ENCODE data around the gene GAS2L2.

Gene GAS2L2

DNA sequence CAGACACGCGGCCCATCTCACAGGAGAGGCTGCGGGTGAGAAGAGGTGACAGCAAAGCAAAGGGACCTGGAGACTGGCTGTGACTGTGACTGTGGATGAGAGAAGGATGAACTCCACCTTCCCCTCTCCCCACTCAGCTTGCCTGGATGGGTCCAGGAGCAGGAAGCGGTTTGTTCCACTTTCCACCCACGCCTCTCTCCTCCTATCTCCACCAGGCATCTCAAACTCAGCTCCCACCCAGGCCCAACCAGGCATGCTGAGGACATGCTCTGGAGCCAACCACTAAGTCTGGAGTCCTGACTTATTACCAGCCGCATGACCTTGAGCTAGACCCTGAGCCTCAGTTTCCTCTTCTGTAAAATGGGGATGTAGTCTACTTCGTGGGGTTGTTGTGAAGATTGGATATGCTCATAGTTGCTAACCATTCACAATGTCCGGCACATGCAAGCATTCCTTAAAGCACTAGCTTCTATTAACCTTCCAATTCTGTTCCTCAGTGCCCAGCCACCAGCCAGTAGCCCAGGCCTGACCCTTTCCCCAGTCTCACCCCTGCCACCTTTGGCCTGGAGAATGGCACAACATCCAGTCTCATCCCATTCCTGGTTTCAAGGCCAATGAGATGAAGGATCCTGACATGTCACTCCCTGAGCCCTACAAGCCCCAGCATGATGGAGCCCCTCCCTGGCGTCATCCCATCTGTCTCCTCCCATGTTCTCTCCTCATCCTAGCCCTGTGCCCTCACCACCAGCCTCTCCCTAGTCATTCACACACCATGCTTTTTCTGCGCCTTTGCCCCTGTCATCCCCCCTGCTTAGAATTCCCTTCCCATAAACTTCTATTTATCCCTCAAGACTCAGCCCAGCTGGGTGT, 2.3 kb downstream of the GAS2L2 start:
- H3K9ac ChIP-seq (ENCODE audit: insufficient read length, low read depth) = no peak overlapping the region
- no peaks in the 10 kb centered on the region for H3K27me3 ChIP-seq (ENCODE audit: insufficient read depth, insufficient read length)
- H3K9me3 ChIP-seq (ENCODE audit: insufficient read depth, low read length) = no peaks in the 10 kb centered on the region
- no peaks in the 10 kb centered on the region for H3K36me3 ChIP-seq (ENCODE audit: insufficient read depth, insufficient read length, low read length)
- no peak overlapping the region for H3K4me3 ChIP-seq (ENCODE audit: insufficient read length, low read depth)
- no peak for DNase-seq (ENCODE audit: low read depth, low spot score)
- TF ChIP-seq ZNF274 (IDR thresholded peaks at IDR 0.05; ENCODE audit: low read depth, low read length) (no peak), YY1 (IDR thresholded peaks at IDR 0.05; ENCODE audit: insufficient read depth, insufficient read length) (no peak), SUZ12 (IDR thresholded peaks at IDR 0.05; ENCODE audit: extremely low read depth, insufficient read depth, insufficient read length) (no peak)
- peaks cover 12% of the 10 kb centered on the region for H3K4me1 ChIP-seq (ENCODE audit: insufficient read depth, insufficient read length)

DNA sequence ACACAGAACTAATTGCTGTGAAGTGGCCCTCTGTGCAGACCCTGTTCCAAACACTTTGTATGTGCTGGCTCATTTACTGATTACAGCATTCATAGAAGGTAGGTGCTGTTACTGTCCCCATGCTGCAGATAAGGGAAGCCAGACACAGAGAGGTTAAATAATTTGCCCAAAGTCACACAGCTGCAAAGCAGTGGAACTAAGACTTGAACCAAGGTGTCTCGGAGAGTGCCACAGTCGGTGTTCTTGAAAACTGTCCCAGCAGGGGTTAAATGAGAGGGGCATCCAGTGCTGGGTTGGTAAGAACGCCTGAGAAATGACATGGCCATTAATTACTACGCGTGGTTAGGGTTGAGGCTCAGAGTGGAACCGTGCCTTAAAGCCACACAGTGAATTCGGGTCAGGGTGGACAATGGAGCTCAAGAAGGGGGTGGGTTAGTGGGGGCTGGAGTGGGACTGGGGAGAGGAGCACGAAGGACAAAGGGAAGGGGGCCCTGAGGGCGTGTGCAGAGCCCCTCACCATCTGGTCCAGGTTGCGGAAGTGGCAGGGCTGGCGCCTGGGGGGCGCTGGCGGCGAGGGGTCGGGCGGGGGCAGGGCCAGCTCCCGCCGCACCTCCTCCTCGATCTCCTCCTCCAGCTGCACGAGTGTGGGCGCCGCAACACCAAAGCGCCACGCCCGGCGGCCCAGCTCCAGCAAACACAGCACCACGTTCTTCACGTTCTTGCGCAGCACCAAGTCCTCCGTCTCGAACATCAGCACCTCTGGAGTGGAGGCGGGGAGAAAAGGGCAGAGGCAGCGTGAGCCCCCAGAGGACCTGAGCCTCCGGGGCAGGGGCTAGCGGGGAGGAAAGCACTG, 3.3 kb downstream of the GAS2L2 start:
- DNase-seq (ENCODE audit: low read depth, low spot score) = no peak
- H3K4me3 ChIP-seq (ENCODE audit: insufficient read length, low read depth) = no peak overlapping the region

DNA sequence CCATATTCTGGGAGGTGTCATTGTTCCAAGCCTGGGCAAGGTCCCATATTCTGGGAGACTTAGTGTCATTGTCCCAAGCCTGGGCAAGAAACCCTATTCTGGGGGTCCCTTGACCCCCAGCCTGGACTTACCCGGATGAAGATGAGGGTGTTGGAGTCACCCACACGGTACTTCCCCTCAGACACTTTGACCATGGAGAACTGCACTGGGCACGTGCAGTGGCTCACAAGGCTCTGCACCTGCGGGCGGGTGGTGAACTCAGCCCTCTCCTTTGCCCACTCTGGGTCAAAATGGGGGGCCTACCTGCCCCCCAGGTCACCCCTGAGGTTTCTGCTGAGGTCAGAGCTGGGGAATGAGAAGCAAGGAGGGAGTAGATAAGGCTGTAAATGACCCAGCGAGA, 4.1 kb downstream of the GAS2L2 start:
- DNase-seq (ENCODE audit: low read depth, low spot score) = no peak
- Histone ChIP-seq H3K9me3 (ENCODE audit: insufficient read depth, low read length) (no peaks in the 10 kb centered on the region), H3K4me3 (ENCODE audit: insufficient read length, low read depth) (no peak overlapping the region), H3K27me3 (ENCODE audit: insufficient read depth, insufficient read length) (no peaks in the 10 kb centered on the region), H3K4me1 (ENCODE audit: insufficient read depth, insufficient read length) (peaks cover 12% of the 10 kb centered on the region), H3K36me3 (ENCODE audit: insufficient read depth, insufficient read length, low read length) (no peaks in the 10 kb centered on the region), H3K9ac (ENCODE audit: insufficient read length, low read depth) (no peak overlapping the region)
- TF ChIP-seq ZNF274 (IDR thresholded peaks at IDR 0.05; ENCODE audit: low read depth, low read length) (no peak), SUZ12 (IDR thresholded peaks at IDR 0.05; ENCODE audit: extremely low read depth, insufficient read depth, insufficient read length) (no peak), YY1 (IDR thresholded peaks at IDR 0.05; ENCODE audit: insufficient read depth, insufficient read length) (no peak)

More for the DNA sequence above, 3.3 kb downstream of the GAS2L2 start:
- peak overlapping the region; percentile 32 for H3K9ac ChIP-seq (ENCODE audit: insufficient read length, low read depth)
- H3K27me3 ChIP-seq (ENCODE audit: insufficient read depth, insufficient read length) = no peaks in the 10 kb centered on the region
- TF ChIP-seq SUZ12 (IDR thresholded peaks at IDR 0.05; ENCODE audit: extremely low read depth, insufficient read depth, insufficient read length) = no peak
- TF ChIP-seq ZNF274 (IDR thresholded peaks at IDR 0.05; ENCODE audit: low read depth, low read length) = no peak
- TF ChIP-seq YY1 (IDR thresholded peaks at IDR 0.05; ENCODE audit: insufficient read depth, insufficient read length) = no peak
- no peaks in the 10 kb centered on the region for H3K36me3 ChIP-seq (ENCODE audit: insufficient read depth, insufficient read length, low read length)
- no peaks in the 10 kb centered on the region for H3K9me3 ChIP-seq (ENCODE audit: insufficient read depth, low read length)
- peaks cover 12% of the 10 kb centered on the region for H3K4me1 ChIP-seq (ENCODE audit: insufficient read depth, insufficient read length)

DNA sequence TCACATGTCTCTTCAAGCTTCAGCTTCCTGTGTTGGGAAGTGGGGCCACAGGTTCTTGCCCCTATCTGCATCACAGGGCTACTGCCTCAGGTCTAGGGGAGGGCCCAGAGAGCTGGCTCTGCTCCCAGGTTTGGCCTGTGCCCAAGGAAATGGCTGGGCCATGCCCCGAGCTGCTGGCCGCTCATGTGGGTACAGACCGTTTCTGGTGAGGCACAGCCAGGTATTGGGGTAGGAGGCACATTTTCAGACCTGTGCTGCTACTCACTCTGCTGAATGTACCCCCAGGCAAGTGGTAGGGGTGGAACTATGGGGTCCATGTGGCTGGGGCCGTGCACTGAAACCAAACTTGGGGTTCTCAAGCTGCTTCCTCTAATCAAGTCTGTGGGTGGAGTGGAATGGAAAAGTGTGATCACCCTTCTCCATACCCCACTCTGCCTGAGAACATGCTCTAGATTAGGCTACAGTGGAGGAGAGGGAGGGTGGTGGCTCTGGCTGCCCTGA, 4.6 kb downstream of the GAS2L2 start:
- DNase-seq (ENCODE audit: low read depth, low spot score) = no peak
- Histone ChIP-seq H3K36me3 (ENCODE audit: insufficient read depth, insufficient read length, low read length) (no peaks in the 10 kb centered on the region), H3K9me3 (ENCODE audit: insufficient read depth, low read length) (no peaks in the 10 kb centered on the region), H3K4me3 (ENCODE audit: insufficient read length, low read depth) (no peak overlapping the region), H3K4me1 (ENCODE audit: insufficient read depth, insufficient read length) (peaks cover 12% of the 10 kb centered on the region), H3K27me3 (ENCODE audit: insufficient read depth, insufficient read length) (no peaks in the 10 kb centered on the region), H3K9ac (ENCODE audit: insufficient read length, low read depth) (no peak overlapping the region)
- TF ChIP-seq SUZ12 (IDR thresholded peaks at IDR 0.05; ENCODE audit: extremely low read depth, insufficient read depth, insufficient read length) = no peak
- no peak for TF ChIP-seq YY1 (IDR thresholded peaks at IDR 0.05; ENCODE audit: insufficient read depth, insufficient read length)
- no peak for TF ChIP-seq ZNF274 (IDR thresholded peaks at IDR 0.05; ENCODE audit: low read depth, low read length)

DNA sequence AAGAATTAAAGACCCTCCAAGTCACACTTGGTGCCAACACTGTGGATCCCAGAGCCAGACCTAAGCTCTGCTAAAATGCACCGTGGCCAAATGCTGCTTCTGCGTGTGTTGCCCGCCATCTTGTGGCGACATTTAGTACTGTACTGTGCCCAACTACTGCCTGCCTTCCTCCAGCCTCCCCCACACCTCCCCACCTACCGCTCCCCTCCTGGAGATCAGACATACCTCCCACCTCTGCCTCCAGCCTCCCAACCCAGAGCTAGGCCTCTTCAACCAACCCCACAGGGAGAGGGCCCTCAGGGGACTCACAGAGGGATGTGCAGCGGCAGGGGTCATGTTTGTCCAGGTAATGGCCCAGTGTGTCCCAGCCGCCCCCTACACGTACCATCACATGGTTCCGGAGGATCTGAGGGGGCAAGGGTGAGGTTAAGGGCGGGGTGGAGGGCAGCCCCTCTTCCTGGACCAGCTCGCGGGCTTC, 5.5 kb downstream of the GAS2L2 start:
- Histone ChIP-seq H3K9me3 (ENCODE audit: insufficient read depth, low read length) (no peaks in the 10 kb centered on the region), H3K27me3 (ENCODE audit: insufficient read depth, insufficient read length) (no peaks in the 10 kb centered on the region), H3K4me3 (ENCODE audit: insufficient read length, low read depth) (no peak overlapping the region), H3K36me3 (ENCODE audit: insufficient read depth, insufficient read length, low read length) (no peaks in the 10 kb centered on the region), H3K9ac (ENCODE audit: insufficient read length, low read depth) (no peak overlapping the region), H3K4me1 (ENCODE audit: insufficient read depth, insufficient read length) (peaks cover 14% of the 10 kb centered on the region)
- TF ChIP-seq ZNF274 (IDR thresholded peaks at IDR 0.05; ENCODE audit: low read depth, low read length) = no peak
- TF ChIP-seq YY1 (IDR thresholded peaks at IDR 0.05; ENCODE audit: insufficient read depth, insufficient read length) = no peak
- DNase-seq (ENCODE audit: low read depth, low spot score) = peak; percentile 64

DNA sequence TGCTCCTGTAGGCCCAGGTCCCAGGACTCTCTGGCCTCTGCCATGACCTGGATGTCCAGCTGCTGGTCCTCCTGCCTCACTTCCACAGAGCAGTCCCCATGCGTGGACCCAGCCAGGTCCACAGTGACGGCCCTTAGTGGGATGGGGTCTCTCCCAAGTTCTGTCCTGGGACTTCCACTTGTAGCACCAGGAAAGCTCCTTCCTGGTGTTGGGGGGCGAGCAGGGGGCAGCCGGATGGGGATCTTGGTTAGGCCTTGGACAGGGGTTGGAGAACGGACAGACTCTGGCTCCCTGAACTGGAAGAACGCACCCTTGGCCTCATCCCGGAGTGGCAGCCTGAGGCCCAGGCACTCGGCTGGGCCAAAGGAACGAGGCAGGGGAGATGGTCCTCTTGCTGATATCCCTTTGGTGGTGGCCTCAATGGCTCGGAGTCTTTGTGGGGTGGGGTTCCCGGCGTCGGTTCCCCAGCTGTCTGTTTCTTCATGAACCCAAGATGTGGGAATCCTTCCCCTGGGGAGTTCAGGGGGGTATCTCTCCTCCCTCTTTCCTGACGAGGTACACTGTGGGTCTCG, 7.2 kb downstream of the GAS2L2 start:
- TF ChIP-seq ZNF274 (IDR thresholded peaks at IDR 0.05; ENCODE audit: low read depth, low read length) = no peak
- TF ChIP-seq YY1 (IDR thresholded peaks at IDR 0.05; ENCODE audit: insufficient read depth, insufficient read length) = no peak
- no peak for TF ChIP-seq SUZ12 (IDR thresholded peaks at IDR 0.05; ENCODE audit: extremely low read depth, insufficient read depth, insufficient read length)
- H3K27me3 ChIP-seq (ENCODE audit: insufficient read depth, insufficient read length) = no peaks in the 10 kb centered on the region
- peaks cover 14% of the 10 kb centered on the region for H3K4me1 ChIP-seq (ENCODE audit: insufficient read depth, insufficient read length)

More for the DNA sequence above, 7.2 kb downstream of the GAS2L2 start:
- DNase-seq (ENCODE audit: low read depth, low spot score) = no peak
- Histone ChIP-seq H3K4me3 (ENCODE audit: insufficient read length, low read depth) (no peak overlapping the region), H3K36me3 (ENCODE audit: insufficient read depth, insufficient read length, low read length) (no peaks in the 10 kb centered on the region), H3K9me3 (ENCODE audit: insufficient read depth, low read length) (no peaks in the 10 kb centered on the region), H3K9ac (ENCODE audit: insufficient read length, low read depth) (no peak overlapping the region)
